Measurements from ENCODE around the gene KRT6C. TPM values are rescaled to one million over a fixed set of nuclear protein-coding genes. Genes with fewer than 3 reads are reported as not detected.
"Not testable (repeated sequence)": the region's sequence is repeated elsewhere in the genome, so short reads cannot be mapped to it uniquely, and the experiment has no call there.

KRT6C gene
- total and polyA plus RNA-seq, 3 experiments from 2014 or later, result not detected

DNA sequence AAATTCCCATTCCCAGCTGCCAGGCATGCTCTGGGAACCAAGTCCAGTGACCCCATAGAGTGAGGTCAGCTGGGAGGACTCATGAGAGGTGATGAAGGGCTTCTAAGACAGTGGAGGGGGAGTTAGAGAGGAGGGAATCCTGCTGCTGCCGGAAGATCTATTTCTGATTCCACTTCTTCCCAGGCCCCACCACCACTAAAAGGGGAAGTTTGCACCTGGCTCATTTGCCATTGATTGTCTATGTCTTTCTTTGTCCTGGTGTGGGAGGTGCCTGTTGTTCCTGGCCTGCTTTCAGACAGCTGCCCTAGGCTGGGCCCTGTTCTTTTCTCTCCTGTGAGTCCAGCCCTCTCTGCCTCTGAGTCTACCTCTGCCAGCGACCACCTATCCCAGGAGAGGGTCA, 22.4 kb upstream of the KRT6C start:
- ChIA-PET POLR2A (no interaction called here), CTCF (no interaction called here)
- no peaks in the 10 kb centered on the region for H3K9me3 Mint-ChIP-seq

DNA sequence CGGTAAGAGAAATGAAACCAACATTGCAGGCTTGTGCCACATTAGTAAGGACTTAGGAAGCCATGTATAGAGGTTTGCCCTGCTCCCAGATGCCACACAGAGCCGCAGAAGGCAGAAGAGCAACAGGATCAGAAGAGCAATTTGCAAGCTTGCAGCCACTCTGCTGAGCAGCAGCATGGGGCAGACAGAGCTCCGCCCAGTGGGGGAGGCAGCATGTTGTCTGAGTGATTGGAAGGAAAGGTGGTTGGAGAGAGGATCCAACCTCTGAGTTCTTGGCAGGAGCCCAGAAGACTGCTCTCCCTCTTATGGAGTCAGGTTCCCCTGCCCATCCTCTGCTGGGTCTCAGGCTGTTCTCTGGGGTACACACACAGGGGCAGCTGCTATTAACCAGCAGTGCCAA, 21.8 kb upstream of the KRT6C start:
- H3K9me3 Mint-ChIP-seq, result no peaks in the 10 kb centered on the region
- Histone ChIP-seq H3K36me3 (ENCODE audit: insufficient read depth, low read length) (no peaks in the 10 kb centered on the region), H3K4me1 (ENCODE audit: insufficient read depth, low read length) (no peaks in the 10 kb centered on the region), H3K27me3 (ENCODE audit: insufficient read depth, low read length, poor library complexity, severe bottlenecking) (no peaks in the 10 kb centered on the region), H3K27ac (ENCODE audit: low read depth, low read length) (no peak overlapping the region), H3K4me3 (ENCODE audit: low read length) (no peak overlapping the region), H3K9me3 (ENCODE audit: low read length) (no peaks in the 10 kb centered on the region)
- CTCF ChIA-PET, result no interaction called here
- H3K4me3 Mint-ChIP-seq, result no peak overlapping the region
- no peaks in the 10 kb centered on the region for H3K36me3 Mint-ChIP-seq
- peaks cover 24 to 49% of the 10 kb centered on the region in 2 donors for H3K27me3 Mint-ChIP-seq
- no peak overlapping the region for H3K27ac Mint-ChIP-seq
- H3K4me1 Mint-ChIP-seq, result peaks cover 0 to 4% (median 2%) of the 10 kb centered on the region in 3 donors
- no peak for DNase-seq
- POLR2A ChIA-PET, result no interaction called here

More for the DNA sequence above, 22.4 kb upstream of the KRT6C start:
- DNase-seq, result no peak
- Histone ChIP-seq H3K4me1 (ENCODE audit: insufficient read depth, low read length) (no peaks in the 10 kb centered on the region), H3K36me3 (ENCODE audit: insufficient read depth, low read length) (no peaks in the 10 kb centered on the region), H3K27me3 (ENCODE audit: insufficient read depth, low read length, poor library complexity, severe bottlenecking) (no peaks in the 10 kb centered on the region), H3K9me3 (ENCODE audit: low read length) (no peaks in the 10 kb centered on the region), H3K27ac (ENCODE audit: low read depth, low read length) (no peak overlapping the region), H3K4me3 (ENCODE audit: low read length) (no peak overlapping the region)
- Mint-ChIP-seq H3K27me3 (peaks cover 24 to 46% of the 10 kb centered on the region in 2 donors), H3K4me1 (peaks cover 0 to 4% (median 2%) of the 10 kb centered on the region in 3 donors), H3K36me3 (no peaks in the 10 kb centered on the region), H3K4me3 (no peak overlapping the region), H3K27ac (peak overlapping the region in 1 of 8 donors; percentile 47)

DNA sequence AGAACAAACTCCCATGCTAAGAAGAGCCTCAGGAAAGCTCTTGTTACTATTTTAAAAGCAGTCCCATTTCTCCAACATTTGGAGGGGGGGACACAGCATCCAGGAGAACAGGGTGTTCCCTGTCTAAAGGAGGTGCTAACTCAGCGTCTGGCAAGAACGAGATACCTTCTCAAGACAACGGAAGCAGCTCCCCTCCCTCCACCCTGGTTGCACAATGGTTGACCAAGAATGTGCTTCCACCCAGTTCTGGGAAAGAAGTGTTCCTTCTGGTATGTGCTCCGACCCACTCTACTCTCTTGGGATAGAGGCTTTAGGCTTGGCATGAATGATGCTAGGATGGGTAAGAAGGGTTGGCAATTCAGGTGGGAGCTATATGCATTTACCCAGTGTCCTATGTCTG, 20.9 kb upstream of the KRT6C start:
- no peaks in the 10 kb centered on the region for H3K27me3 ChIP-seq (ENCODE audit: insufficient read depth, low read length, poor library complexity, severe bottlenecking)
- Mint-ChIP-seq H3K4me1 (peaks cover 0 to 4% (median 2%) of the 10 kb centered on the region in 3 donors), H3K9me3 (no peaks in the 10 kb centered on the region), H3K27ac (no peak overlapping the region), H3K4me3 (no peak overlapping the region), H3K27me3 (peaks cover 24 to 46% of the 10 kb centered on the region in 2 donors), H3K36me3 (no peaks in the 10 kb centered on the region)
- H3K4me1 ChIP-seq (ENCODE audit: insufficient read depth, low read length), result no peaks in the 10 kb centered on the region
- no peak overlapping the region for H3K4me3 ChIP-seq (ENCODE audit: low read length)
- ChIA-PET CTCF (no interaction called here), POLR2A (no interaction called here)
- no peaks in the 10 kb centered on the region for H3K9me3 ChIP-seq (ENCODE audit: low read length)
- H3K36me3 ChIP-seq (ENCODE audit: insufficient read depth, low read length), result no peaks in the 10 kb centered on the region
- no peak overlapping the region for H3K27ac ChIP-seq (ENCODE audit: low read depth, low read length)
- DNase-seq, result no peak

DNA sequence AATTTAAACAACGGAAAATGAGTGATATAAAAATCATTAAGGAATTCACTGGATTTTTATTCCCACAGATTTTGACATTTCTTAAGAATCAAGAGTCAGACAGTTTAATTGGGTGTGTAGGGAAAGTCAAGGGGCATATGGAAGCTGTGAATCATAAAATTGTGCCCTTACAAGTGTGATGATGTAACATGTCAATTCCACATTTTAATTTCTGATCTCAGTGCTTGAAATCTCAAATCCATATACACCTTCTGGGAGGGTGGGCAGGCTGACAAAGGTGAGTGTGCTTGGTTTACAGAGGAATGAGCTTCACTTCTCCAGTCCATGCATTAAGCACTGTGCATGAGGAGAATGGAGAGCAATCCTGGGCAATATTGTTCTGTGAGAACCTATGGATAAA, 20.5 kb upstream of the KRT6C start:
- no peak overlapping the region for H3K27ac ChIP-seq (ENCODE audit: low read depth, low read length)
- CTCF ChIA-PET, result no interaction called here
- no peaks in the 10 kb centered on the region for H3K36me3 Mint-ChIP-seq

DNA sequence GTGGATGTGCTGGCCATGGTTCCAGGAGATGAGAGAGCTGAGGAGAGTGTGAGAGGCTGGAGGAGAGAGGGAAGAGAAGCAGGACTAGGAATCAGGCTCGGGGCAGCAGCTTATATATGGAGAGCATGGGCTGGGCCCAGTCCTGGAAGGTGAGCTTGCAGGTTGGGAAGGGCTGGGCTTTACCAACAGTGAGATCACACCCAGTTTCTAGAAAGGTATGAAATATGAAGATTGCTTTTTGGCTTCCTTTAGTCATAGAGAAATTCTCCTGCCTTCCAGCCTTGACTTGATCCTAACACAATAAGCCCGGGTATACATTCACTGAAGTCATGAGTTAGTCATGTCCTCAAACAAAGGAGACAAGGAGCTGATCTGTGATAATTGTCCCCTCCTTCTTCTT, 19.6 kb upstream of the KRT6C start, which contains the start of gene KRT6A:
Gene KRT6A (minus strand): TSS at position 86 of the 400 bp plus-strand sequence. CDS start 69 bp downstream, at position 17.
- Histone ChIP-seq H3K27ac (ENCODE audit: low read depth, low read length) (no peak within 1 kb of the TSS), H3K4me3 (ENCODE audit: low read length) (no peak within 1 kb of the TSS), H3K36me3 (ENCODE audit: insufficient read depth, low read length) (no peaks in the 10 kb centered on the region), H3K27me3 (ENCODE audit: insufficient read depth, low read length, poor library complexity, severe bottlenecking) (no peaks in the 10 kb centered on the region), H3K9me3 (ENCODE audit: low read length) (no peaks in the 10 kb centered on the region), H3K4me1 (ENCODE audit: insufficient read depth, low read length) (no peaks in the 10 kb centered on the region)
- no peaks in the 10 kb centered on the region for H3K36me3 Mint-ChIP-seq
- DNase-seq, result no peak
- ChIA-PET CTCF (no interaction called here), POLR2A (no interaction called here)
- H3K4me1 Mint-ChIP-seq, result peaks cover 0 to 4% (median 2%) of the 10 kb centered on the region in 3 donors
- H3K27ac Mint-ChIP-seq, result no peak within 1 kb of the TSS
- H3K4me3 Mint-ChIP-seq, result no peak within 1 kb of the TSS
- peaks cover 24 to 52% of the 10 kb centered on the region in 2 donors for H3K27me3 Mint-ChIP-seq
- H3K9me3 Mint-ChIP-seq, result no peaks in the 10 kb centered on the region

More for the DNA sequence above, 20.5 kb upstream of the KRT6C start:
- Histone ChIP-seq H3K36me3 (ENCODE audit: insufficient read depth, low read length) (no peaks in the 10 kb centered on the region), H3K4me3 (ENCODE audit: low read length) (no peak overlapping the region), H3K9me3 (ENCODE audit: low read length) (no peaks in the 10 kb centered on the region), H3K4me1 (ENCODE audit: insufficient read depth, low read length) (no peaks in the 10 kb centered on the region), H3K27me3 (ENCODE audit: insufficient read depth, low read length, poor library complexity, severe bottlenecking) (no peaks in the 10 kb centered on the region)
- Mint-ChIP-seq H3K4me1 (peaks cover 0 to 4% (median 2%) of the 10 kb centered on the region in 3 donors), H3K27ac (no peak overlapping the region), H3K27me3 (peaks cover 24 to 48% of the 10 kb centered on the region in 2 donors), H3K4me3 (no peak overlapping the region), H3K9me3 (no peaks in the 10 kb centered on the region)
- DNase-seq, result no peak
- POLR2A ChIA-PET, result no interaction called here

DNA sequence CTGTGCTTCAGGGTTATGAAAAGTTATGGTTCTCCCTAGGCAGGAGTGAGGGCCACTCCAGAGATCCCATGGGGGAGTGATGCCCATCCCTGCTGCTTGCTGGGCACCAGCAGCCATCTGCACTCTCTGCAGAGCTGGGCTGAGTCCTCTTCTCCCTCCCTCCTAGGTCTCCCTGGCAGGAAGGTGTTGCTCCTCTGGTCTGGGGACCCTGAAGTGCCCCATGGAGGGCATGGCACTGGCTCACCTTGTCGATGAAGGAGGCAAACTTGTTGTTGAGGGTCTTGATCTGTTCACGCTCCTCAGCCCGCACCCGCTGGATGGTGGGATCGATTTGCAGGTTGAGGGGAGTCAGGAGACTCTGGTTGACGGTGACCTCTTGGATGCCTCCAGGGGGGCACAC, 18.8 kb upstream of the KRT6C start:
- H3K4me3 ChIP-seq (ENCODE audit: low read length); POLR2A ChIA-PET; H3K4me1 ChIP-seq (ENCODE audit: insufficient read depth, low read length); H3K27me3 ChIP-seq (ENCODE audit: insufficient read depth, low read length, poor library complexity, severe bottlenecking); H3K9me3 Mint-ChIP-seq; H3K4me3 Mint-ChIP-seq; H3K36me3 Mint-ChIP-seq; DNase-seq; H3K4me1 Mint-ChIP-seq; H3K27ac Mint-ChIP-seq; H3K36me3 ChIP-seq (ENCODE audit: insufficient read depth, low read length); CTCF ChIA-PET; H3K27ac ChIP-seq (ENCODE audit: low read depth, low read length); H3K9me3 ChIP-seq (ENCODE audit: low read length): not testable (repeated sequence)
- peaks cover 21 to 50% of the 10 kb centered on the region in 2 donors for H3K27me3 Mint-ChIP-seq

DNA sequence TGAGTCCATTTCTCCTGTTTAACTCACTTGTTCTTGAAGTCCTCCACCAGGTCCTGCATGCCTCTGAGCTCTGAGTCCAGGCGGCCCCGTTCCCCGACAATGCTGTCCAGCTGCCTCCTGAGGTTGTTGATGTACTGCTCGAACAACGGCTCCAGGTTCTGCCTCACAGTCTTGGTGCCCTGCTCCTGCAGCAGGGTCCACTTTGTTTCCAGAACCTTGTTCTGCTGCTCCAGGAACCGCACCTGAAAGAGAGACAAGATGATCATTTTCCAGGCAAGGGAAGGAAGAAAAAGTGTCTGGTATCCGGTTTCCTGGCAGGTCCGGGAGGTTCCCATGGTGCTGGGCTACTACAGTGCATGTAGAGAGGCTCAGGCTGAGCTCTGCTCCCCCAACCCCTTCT, 17.9 kb upstream of the KRT6C start:
- H3K36me3 ChIP-seq (ENCODE audit: insufficient read depth, low read length); H3K9me3 Mint-ChIP-seq; H3K4me1 ChIP-seq (ENCODE audit: insufficient read depth, low read length); H3K27me3 ChIP-seq (ENCODE audit: insufficient read depth, low read length, poor library complexity, severe bottlenecking); POLR2A ChIA-PET; H3K36me3 Mint-ChIP-seq; H3K4me1 Mint-ChIP-seq; DNase-seq; H3K4me3 ChIP-seq (ENCODE audit: low read length); H3K9me3 ChIP-seq (ENCODE audit: low read length); H3K27ac Mint-ChIP-seq; CTCF ChIA-PET; H3K4me3 Mint-ChIP-seq; H3K27ac ChIP-seq (ENCODE audit: low read depth, low read length): not testable (repeated sequence)
- peaks cover 21 to 56% of the 10 kb centered on the region in 2 donors for H3K27me3 Mint-ChIP-seq

DNA sequence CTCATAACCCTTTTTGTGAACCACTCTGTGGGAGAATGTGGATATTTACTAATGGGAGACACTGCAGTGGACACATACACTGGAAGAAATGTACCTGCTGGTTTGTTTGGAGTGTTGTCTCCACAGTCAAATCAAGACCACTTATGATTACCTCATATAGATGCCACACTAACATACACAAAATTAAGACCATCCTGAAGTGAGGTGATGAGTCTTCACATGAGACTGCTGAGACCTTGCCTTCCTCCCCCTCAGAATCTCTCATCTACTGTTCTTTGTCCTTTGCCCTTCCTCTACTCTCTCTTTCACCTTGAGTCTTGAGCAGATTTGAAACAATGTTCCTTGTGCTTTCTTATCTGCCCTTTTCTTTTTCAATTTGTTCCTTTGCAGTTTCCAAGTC, 15.1 kb upstream of the KRT6C start:
- Mint-ChIP-seq H3K4me3 (no peak overlapping the region), H3K4me1 (no peaks in the 10 kb centered on the region), H3K9me3 (peaks cover 8 to 14% (median 13%) of the 10 kb centered on the region in 5 donors), H3K36me3 (no peaks in the 10 kb centered on the region), H3K27ac (no peak overlapping the region), H3K27me3 (peaks cover 19 to 65% of the 10 kb centered on the region in 2 donors)
- no peaks in the 10 kb centered on the region for H3K27me3 ChIP-seq (ENCODE audit: insufficient read depth, low read length, poor library complexity, severe bottlenecking)
- ChIA-PET POLR2A (no interaction called here), CTCF (no interaction called here)
- no peak overlapping the region for H3K27ac ChIP-seq (ENCODE audit: low read depth, low read length)
- no peak overlapping the region for H3K4me3 ChIP-seq (ENCODE audit: low read length)
- no peak for DNase-seq
- H3K9me3 ChIP-seq (ENCODE audit: low read length), result no peaks in the 10 kb centered on the region
- H3K4me1 ChIP-seq (ENCODE audit: insufficient read depth, low read length), result no peaks in the 10 kb centered on the region
- no peaks in the 10 kb centered on the region for H3K36me3 ChIP-seq (ENCODE audit: insufficient read depth, low read length)
